Measurements from ENCODE around the gene ITPR2. TPM values are rescaled to one million over a fixed set of nuclear protein-coding genes. Genes with fewer than 3 reads are reported as not detected.

The ITPR2 gene
- total RNA-seq, 1 donor from 2014 or later = 77.9 TPM

DNA sequence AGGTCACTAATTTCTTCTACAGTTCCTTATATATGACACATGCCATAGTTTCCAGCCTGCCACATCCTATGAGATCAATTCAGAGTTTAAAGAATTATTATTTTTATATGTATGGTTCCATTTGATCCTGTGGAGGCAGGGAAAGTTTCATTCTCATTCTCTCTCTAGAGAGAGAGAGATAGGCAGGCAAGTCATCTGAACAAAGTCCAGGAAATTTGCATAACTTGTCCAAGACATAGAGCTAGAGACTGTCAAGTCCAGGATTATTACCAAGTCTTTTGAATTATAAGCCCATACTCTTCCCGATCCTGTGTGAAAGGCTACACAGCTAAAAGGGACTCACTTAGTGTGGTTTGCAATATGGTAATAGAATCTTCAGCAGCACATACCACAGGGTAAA lies 422.3 kb downstream of the ITPR2 start:
- Mint-ChIP-seq H3K27ac (ENCODE audit: unreplicated experiment) (no peak overlapping the region), H3K36me3 (ENCODE audit: unreplicated experiment) (no peaks in the 10 kb centered on the region), H3K27me3 (ENCODE audit: unreplicated experiment) (peaks cover 2% of the 10 kb centered on the region), H3K4me1 (ENCODE audit: low read depth, unreplicated experiment) (peaks cover 2% of the 10 kb centered on the region), H3K9me3 (ENCODE audit: unreplicated experiment) (no peaks in the 10 kb centered on the region), H3K4me3 (ENCODE audit: unreplicated experiment) (no peak overlapping the region)
- TF ChIP-seq, protein P1, sequence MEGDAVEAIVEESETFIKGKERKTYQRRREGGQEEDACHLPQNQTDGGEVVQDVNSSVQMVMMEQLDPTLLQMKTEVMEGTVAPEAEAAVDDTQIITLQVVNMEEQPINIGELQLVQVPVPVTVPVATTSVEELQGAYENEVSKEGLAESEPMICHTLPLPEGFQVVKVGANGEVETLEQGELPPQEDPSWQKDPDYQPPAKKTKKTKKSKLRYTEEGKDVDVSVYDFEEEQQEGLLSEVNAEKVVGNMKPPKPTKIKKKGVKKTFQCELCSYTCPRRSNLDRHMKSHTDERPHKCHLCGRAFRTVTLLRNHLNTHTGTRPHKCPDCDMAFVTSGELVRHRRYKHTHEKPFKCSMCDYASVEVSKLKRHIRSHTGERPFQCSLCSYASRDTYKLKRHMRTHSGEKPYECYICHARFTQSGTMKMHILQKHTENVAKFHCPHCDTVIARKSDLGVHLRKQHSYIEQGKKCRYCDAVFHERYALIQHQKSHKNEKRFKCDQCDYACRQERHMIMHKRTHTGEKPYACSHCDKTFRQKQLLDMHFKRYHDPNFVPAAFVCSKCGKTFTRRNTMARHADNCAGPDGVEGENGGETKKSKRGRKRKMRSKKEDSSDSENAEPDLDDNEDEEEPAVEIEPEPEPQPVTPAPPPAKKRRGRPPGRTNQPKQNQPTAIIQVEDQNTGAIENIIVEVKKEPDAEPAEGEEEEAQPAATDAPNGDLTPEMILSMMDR (IDR thresholded peaks at IDR 0.05; ENCODE audit: partially characterized antibody, unreplicated experiment) = no peak
- DNase-seq = no peak

DNA sequence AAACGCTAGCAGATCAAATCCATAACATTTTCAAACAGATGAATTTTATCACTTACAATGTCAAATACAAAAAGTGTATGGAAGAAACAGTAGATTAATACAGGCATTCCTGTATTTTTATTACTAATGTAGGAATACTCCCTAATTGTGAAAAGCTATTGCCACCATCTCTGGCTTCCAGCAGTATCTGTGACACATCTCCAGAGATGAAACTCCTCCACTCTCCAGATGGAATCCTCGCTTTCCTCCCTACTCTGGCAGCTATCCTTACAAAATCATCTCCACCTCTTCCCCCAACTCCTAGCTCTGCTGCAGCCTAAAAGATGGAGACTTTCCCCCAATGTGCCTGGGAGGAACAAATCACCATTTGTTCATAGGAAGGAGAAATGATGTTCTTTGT lies 426.2 kb downstream of the ITPR2 start:
- H3K36me3 Mint-ChIP-seq (ENCODE audit: unreplicated experiment) = no peaks in the 10 kb centered on the region
- H3K9me3 Mint-ChIP-seq (ENCODE audit: unreplicated experiment) = no peaks in the 10 kb centered on the region
- TF ChIP-seq, protein P1 (IDR thresholded peaks at IDR 0.05; ENCODE audit: partially characterized antibody, unreplicated experiment) = no peak
- no peak for DNase-seq
- H3K27me3 Mint-ChIP-seq (ENCODE audit: unreplicated experiment) = peaks cover 2% of the 10 kb centered on the region
- no peak overlapping the region for H3K4me3 Mint-ChIP-seq (ENCODE audit: unreplicated experiment)
- no peaks in the 10 kb centered on the region for H3K4me1 Mint-ChIP-seq (ENCODE audit: low read depth, unreplicated experiment)
- no peak overlapping the region for H3K27ac Mint-ChIP-seq (ENCODE audit: unreplicated experiment)

DNA sequence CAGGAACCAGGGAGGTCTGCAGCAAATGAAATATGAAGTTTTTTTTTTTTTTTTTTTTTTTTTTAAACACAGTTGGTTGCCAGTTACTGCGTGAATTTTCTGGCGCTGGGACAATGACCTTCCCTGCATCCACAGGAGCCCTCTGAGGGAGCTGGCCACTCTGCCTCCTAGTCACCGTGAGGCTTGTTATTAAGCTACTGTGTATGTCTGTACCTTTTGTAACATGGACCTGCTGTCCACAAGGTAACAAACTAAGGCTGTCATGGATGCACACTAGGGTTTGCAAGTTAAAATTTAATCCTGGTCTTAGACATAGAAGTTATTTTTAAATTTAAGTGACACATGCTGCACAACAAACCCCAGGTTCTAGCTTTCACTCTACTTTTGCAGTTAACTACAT lies 426.6 kb downstream of the ITPR2 start:
- Mint-ChIP-seq H3K27ac (ENCODE audit: unreplicated experiment) (no peak overlapping the region), H3K9me3 (ENCODE audit: unreplicated experiment) (no peaks in the 10 kb centered on the region), H3K4me1 (ENCODE audit: low read depth, unreplicated experiment) (no peaks in the 10 kb centered on the region), H3K4me3 (ENCODE audit: unreplicated experiment) (no peak overlapping the region), H3K36me3 (ENCODE audit: unreplicated experiment) (no peaks in the 10 kb centered on the region), H3K27me3 (ENCODE audit: unreplicated experiment) (peaks cover 2% of the 10 kb centered on the region)
- TF ChIP-seq, protein P1 (IDR thresholded peaks at IDR 0.05; ENCODE audit: partially characterized antibody, unreplicated experiment) = no peak
- DNase-seq = no peak

DNA sequence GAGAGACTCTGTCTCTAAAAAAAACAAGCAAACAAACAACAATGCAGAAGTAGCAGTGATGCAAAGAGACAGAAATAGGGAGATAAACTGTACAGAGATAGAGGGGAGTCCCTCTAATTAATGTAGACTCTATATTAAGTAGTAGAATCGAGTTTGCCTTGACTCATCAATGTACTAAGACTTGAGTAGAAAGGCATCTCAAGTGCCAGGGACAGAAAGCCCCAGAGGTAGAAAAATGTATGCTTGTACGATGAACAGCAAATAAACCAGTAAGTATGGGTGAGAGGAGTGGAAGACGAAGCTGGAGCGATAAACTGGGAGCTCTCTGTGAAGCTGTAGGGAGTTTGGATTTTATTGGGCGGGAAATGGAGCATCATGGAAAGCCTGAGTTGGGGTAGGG lies 429.4 kb downstream of the ITPR2 start:
- Mint-ChIP-seq H3K4me3 (ENCODE audit: unreplicated experiment) (no peak overlapping the region), H3K27me3 (ENCODE audit: unreplicated experiment) (peaks cover 2% of the 10 kb centered on the region), H3K27ac (ENCODE audit: unreplicated experiment) (no peak overlapping the region), H3K36me3 (ENCODE audit: unreplicated experiment) (no peaks in the 10 kb centered on the region), H3K4me1 (ENCODE audit: low read depth, unreplicated experiment) (no peaks in the 10 kb centered on the region), H3K9me3 (ENCODE audit: unreplicated experiment) (no peaks in the 10 kb centered on the region)
- no peak for DNase-seq
- TF ChIP-seq, protein P1 (IDR thresholded peaks at IDR 0.05; ENCODE audit: partially characterized antibody, unreplicated experiment) = no peak

DNA sequence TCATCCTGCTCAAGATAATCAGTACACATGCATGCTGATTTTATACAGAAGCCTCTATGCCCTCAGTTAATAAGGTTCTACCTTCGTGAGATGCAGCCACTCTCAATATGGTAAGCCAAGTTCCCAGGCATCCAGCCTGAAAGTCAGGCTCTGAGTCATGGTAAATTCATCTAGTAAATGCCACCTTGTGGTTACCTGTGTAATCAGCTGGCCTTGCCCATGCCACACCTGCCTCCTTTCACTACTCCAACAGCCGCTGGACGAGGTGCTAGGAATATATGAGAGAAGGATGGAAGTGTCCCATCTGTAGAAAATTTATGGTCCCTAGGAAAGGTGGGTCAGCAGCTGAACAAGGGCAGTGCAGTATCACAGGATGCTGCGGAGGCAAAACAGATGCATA lies 430.3 kb downstream of the ITPR2 start:
- Mint-ChIP-seq H3K4me3 (ENCODE audit: unreplicated experiment) (no peak overlapping the region), H3K27ac (ENCODE audit: unreplicated experiment) (no peak overlapping the region), H3K27me3 (ENCODE audit: unreplicated experiment) (peaks cover under 1% of the 10 kb centered on the region), H3K4me1 (ENCODE audit: low read depth, unreplicated experiment) (no peaks in the 10 kb centered on the region), H3K36me3 (ENCODE audit: unreplicated experiment) (no peaks in the 10 kb centered on the region), H3K9me3 (ENCODE audit: unreplicated experiment) (no peaks in the 10 kb centered on the region)
- TF ChIP-seq, protein P1 (IDR thresholded peaks at IDR 0.05; ENCODE audit: partially characterized antibody, unreplicated experiment) = no peak
- DNase-seq = no peak

Data from glutamatergic neuron (in vitro differentiated cells).